GM21576 (cell line): ENCODE measurements around the gene AFAP1.
A peak's percentile ranks its signal among the peaks of the same experiment; 100 is the strongest.

Experiments used
- ATAC-seq: cut with Tn5 transposase; IDR thresholded peaks from one replicate; pipeline ENCODE4 v1.9.1; 2021; ENCODE audit warnings: mild to moderate bottlenecking, moderate library complexity; ENCODE audit not compliant: unreplicated experiment

AFAP1 gene

DNA sequence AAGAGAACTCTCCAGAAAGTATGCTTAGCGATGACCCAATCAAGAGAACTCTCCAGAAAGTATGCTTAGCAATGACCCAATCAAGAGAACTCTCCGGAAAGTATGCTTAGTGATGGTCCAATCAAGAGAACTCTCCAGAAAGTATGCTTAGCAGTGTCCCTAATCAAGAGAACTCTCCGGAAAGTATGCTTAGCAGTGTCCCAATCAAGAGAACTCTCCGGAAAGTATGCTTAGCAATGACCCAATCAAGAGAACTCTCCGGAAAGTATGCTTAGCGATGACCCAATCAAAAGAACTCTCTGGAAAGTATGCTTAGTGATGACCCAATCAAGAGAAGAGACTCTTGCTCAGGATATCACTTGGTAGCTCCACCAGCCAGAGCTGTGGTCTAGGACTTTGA lies 92.5 kb downstream of the AFAP1 start:
- no peak for ATAC-seq

- ATAC-seq = no peak
Measured at GRCh38 chr4:7845493-7846128, 94.0 kb downstream of the AFAP1 start.

- no peak for ATAC-seq
Measured at GRCh38 chr4:7844594-7844991, 95.1 kb downstream of the AFAP1 start.

DNA sequence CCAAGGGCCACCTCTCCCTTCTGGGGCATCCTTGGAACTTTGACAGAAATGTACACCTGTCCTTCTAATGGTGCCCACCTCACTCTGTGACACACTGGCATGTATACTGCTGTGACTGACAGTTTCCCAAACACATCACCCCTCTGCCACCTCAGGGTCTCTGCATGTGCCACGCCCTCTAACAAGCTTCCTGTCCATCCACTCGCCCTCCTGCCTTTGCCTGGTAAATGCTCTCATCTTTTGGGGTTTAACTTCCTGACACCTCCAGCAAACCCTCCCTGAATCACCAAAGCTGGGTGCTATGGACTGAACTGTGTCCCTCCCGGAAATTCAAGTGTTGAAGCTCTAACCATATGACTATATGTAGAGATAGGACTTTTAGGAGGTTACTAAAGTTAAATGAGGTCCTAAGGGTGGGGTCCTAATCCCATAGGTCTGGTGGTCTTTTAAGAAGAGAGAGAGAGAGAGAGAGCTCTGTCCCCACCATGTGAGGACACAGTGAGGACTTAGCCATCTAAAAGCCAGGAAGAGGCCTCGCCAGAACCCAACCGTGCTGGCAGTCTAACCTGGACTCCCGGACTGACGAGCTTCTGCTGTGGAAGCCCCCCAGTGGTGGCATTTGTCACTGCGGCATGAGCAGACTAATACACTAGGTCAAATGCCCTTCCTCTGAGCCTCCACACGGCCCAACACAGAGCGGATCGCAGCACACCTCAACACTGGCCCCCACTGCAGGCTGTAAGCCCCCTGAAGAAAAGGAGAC lies 95.6 kb downstream of the AFAP1 start:
- ATAC-seq = peak; percentile 68

DNA sequence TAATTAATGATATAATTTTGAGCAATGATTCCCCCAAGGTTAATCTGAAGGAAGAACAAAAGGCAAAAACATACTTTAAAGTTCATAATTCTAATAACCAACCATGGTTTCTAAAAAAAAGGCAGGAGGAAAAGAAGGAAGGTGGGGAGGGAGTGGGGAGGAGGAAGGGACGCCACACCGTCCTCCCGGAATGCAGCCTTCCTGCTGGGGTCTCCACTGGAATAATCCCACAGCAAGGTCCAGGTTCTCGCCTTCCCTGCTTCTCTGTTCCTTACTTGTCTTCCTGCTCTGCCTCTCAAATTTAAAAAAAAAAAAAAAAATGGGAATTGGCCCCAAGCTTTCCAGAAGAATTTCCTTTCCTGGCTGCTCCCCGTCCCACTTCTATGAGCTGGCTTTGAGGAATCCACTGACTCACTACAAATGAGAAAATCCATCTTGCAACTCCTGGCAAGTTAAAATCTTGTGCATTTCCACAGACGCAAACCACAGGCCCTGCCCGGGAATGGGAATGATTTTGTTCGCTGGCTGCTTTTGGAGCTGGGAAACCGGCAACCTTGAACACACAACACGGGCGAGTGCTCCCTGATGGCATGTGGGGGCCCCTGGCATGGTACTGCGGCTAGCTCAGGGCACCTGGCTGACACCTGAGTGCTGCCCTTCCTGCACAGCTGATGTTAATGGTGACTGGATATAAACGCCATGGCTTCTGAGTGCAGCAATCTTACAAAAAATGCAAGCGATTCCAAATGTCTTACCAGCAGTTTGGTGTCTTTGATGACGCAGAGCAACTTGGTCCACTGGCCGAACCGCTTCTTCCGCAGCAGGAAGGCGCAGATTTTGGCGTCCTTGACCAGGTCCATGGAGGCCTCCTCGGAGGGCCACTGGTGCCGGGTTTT lies 97.0 kb downstream of the AFAP1 start:
- no peak for ATAC-seq

DNA sequence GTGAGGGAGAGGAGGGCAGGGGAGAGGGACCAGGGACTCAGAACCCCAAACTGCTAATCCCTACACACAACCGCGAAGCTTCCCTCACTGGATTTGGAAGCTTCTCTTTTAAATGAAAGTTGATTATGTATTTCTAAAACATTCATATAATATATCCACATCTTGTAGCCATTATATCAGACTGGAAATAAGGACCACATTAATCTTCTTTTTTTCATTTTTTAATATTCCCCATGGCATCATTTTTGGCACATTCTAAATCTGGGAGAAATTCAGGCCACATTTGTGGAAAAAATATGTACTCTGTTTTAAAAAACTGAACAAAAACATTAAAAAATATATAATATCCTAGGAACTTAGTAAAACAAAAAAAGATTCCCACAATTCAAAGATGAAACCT lies 97.8 kb downstream of the AFAP1 start:
- no peak for ATAC-seq

DNA sequence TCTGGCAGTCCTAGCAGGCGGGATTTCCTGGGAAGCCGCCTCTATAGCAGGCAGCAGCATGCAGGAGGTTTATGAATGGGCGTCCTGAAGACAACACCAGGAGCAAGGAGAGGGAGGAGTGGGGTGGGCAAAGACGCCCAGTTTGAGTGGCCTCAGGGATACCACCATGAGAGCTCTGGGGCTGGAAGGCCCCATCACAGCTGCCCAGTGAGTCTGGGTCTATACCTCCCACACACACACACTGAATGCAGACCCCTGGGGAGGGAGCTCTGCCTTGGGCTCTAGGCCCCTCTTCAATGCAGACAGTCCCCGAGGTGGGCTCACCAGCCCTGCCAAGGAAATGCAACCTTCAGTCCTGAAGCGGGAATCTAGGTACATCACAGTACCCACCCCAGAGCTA lies 98.6 kb downstream of the AFAP1 start:
- ATAC-seq = no peak

DNA sequence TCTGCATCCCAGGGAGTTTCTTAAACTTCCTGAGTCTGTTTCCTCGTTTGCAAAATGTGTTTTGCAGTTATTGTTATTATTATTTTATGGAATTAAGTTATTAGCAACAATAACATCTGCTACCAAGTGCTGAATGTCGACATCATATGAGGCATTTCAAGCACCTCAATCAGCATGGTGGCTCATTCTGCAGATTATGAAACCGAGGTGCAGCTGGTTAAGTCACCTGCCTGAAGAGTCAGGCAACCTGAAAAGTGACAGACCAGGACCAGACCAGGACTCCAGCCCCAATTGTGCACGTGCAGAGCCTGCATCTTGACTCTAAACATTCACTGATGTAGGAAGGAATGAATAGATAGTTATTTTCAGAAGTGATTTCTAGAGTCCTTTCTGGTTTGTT lies 99.8 kb downstream of the AFAP1 start:
- no peak for ATAC-seq

DNA sequence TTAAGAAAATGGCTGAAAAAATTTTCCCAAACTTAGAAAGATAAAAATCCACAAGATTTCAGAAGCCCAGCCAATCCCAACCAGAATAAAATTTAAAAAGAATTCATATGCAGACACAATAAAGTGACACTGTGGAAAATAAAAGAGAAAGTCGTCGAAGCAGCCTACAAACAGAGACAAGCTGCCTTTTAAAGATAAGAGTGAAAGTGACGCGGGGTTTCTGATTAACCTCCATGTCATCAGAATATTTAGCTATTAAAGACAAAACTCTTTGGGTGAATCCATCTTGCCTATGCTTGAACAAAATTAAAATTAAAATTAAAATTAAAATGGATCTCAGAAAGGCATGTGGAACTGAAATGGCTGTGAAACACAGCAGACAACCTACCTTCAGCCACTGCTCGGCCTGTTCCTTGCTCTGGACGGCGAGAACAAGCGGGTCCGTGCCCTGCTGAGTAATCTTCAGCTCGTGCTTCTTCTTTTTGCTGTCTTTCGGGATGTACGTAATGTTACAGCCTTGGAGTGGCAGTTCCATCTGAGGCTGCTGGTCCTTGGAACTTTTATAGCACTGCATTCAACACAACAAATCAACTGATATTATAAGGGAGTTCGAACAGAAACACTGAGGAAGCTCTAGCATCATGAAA lies 101.4 kb downstream of the AFAP1 start:
- ATAC-seq = no peak

DNA sequence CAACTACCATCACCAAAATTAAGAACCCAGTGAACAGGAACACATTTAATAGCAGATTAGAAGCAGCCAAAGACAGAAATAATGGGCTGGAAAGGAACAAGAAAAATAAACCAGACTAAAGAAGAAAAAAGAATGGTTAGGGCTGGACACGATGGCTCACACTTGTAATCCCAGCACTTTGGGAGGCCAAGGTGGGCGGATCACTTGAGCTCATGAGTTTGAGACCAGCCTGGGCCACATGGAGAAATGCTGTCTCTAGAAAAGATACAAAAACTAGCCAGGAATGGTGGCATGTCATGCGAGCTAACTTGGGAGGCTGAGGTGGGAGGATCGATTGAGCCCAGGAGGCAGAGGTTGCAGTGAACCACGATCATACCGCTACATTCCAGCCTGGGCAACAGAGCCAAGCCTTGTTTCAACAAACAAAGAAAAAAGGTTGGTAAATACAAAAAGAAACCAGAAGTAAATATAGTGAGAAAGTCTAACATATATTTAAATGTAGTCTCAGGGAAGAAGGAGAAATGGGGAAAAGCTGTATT lies 102.0 kb downstream of the AFAP1 start:
- no peak for ATAC-seq

DNA sequence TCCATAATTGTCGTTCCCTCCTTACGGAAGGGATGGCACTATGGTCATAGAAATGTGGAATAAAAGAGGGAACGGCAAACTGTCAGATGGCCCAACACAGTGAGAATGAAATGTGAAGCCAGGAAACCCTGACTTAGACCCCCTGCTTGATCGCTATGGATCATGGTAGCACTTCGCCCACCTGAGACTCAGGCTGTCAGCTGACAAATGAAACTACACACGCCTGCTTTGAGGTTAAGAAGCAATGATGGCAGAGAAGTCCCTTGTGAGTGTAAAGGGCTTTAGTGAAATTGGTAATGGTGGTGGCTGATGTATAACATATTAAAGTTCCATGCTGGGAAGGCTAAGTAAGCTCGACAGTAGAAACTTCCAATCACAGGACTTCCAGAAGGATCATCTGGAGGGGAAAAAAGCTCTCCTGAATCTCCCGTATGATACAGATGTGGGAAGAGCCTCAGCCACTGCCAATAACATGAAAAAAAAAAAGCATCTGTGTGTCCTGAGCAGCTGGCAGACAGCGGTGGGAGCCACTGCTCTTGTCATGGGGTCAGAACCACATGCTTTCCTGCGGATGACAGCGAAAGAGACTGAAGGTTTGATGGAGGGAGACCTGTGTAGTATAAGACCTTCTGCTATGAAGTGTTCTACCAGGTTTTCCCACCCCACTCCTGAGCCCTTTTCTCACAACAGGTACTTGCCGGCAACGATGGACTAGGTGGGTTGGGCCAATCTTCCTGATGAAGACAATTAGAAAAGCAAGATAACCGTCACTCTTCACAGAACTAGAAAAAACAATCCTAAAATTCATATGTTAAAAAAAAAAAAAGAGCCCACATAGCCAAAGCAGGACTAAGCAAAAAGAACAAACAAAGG lies 107.6 kb downstream of the AFAP1 start:
- ATAC-seq = no peak

GRCh38 chr4:7831330-7831729 lies 108.3 kb downstream of the AFAP1 start:
- peak; percentile 63 for ATAC-seq

DNA sequence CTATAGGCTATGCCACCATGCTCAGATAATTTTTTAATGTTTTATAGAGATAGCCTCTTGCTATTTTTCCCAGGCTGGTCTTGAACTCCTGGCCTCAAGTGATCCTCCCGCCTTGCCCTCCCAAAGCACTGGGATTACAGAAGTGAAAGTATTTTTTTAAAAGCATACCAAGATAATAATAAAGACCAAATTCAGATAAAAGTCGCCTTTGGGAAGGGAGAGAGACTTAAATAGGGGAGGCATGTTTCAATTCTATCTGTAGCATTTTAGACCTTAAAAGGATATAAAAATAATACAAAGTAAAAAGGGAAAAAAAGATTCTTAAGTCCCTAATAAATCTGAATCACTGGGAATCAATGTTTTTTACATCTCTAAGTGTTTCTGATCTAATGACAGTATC lies 108.9 kb downstream of the AFAP1 start:
- ATAC-seq = no peak

GRCh38 chr4:7829652-7830580 lies 109.7 kb downstream of the AFAP1 start:
- ATAC-seq = no peak

- ATAC-seq = no peak
Measured at GRCh38 chr4:7828793-7829301, 110.8 kb downstream of the AFAP1 start.

DNA sequence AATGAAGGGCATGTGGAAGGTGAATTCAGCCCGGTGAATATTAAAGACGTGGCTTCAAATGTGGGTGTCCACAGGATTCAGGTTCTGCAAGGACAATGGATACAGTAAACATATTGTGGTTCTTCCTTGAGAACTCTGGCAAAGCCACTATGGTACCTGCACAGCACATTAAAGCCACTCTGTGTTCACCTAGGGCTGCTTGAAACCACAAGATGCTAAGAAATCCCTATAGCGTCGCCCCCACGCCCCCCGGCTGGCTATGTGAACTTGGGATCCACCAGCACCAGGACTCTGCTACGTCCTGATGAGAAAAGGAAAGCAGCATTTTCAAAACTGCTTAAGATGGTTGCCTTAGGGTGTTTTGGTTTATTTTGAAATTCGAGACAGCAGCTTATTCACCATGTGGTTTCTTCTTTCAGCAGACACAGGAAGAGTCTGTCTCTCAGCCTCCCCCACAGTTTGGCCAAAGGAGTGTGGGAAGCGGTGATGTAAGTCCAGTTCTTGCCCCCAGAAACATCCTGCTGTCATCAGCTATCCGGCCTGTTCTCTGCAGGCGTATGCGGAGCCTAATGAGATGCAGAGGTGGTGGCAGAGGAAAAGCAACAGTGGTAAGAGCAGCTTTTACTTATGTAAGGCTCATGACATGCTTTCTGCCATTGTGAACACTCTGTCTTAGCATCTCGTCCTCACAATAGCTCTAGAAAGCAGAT lies 111.5 kb downstream of the AFAP1 start:
- no peak for ATAC-seq

GRCh38 chr4:7827566-7827965 lies 112.1 kb downstream of the AFAP1 start:
- no peak for ATAC-seq

DNA sequence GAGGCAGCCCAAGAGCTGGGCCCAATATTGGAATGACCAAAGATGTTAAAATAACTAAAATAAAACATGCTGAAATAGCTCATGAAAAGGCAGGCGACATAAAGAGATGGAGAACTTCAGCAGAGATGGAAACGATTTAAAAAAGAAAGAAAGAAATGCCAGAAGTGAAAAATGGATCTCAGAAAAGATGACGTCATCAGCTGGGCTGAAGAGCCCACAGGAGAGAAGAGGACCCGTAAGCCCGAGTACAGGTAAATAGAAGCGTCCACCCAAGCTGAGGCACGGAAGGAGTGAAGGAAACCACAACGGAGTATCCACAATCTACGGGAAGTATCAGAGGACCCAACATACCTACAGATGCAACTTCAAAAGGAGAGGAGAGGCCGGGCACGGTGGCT lies 112.8 kb downstream of the AFAP1 start:
- no peak for ATAC-seq
